Hepatocyte (in vitro differentiated cells): ENCODE results near the gene KRT27. TPM values are rescaled to one million over a fixed set of nuclear protein-coding genes. Genes with fewer than 3 reads are reported as not detected.

ENCODE experiments used
- DNase-seq: peaks from one replicate; pipeline ENCODE4 v3.0.0-alpha.2; 2016; ENCODE audit warnings: low spot score
- H2AFZ ChIP-seq: fragments of 200-600 bp; sonication (generic); 2 replicates; pipeline ENCODE4 v1.6.0; 2016; ENCODE audit warnings: antibody characterized with exemption, mild to moderate bottlenecking
- H3K27ac ChIP-seq: fragments of 200-600 bp; sonication (generic); 2 replicates; pipeline ENCODE4 v1.5.1; 2016; ENCODE audit warnings: mild to moderate bottlenecking
- H3K27me3 ChIP-seq: fragments of 200-600 bp; sonication (generic); 2 replicates; pipeline ENCODE4 v1.6.1; 2016
- H3K36me3 ChIP-seq: fragments of 200-600 bp; sonication (generic); replicated peaks from 2 replicates; pipeline ENCODE4 v1.5.1; 2016; ENCODE audit warnings: low read depth; ENCODE audit not compliant: insufficient read depth
- H3K4me1 ChIP-seq: fragments of 200-600 bp; sonication (generic); 2 replicates; pipeline ENCODE4 v1.5.1; 2016; ENCODE audit warnings: mild to moderate bottlenecking, moderate library complexity; ENCODE audit not compliant: insufficient read depth
- H3K4me2 ChIP-seq: fragments of 200-600 bp; sonication (generic); 2 replicates; pipeline ENCODE4 v1.6.0; 2016
- H3K4me3 ChIP-seq: fragments of 200-600 bp; sonication (generic); 2 replicates; pipeline ENCODE4 v1.5.1; 2016; ENCODE audit warnings: mild to moderate bottlenecking
- H3K79me2 ChIP-seq: fragments of 200-600 bp; sonication (generic); 2 replicates; pipeline ENCODE4 v1.6.0; 2017; ENCODE audit warnings: mild to moderate bottlenecking
- H3K9me2 ChIP-seq: fragments of 200-600 bp; sonication (generic); replicated peaks from 2 replicates; pipeline ENCODE4 v1.6.0; 2017; ENCODE audit warnings: mild to moderate bottlenecking; ENCODE audit not compliant: insufficient read depth
- H3K9me3 ChIP-seq: fragments of 200-600 bp; sonication (generic); 2 replicates; pipeline ENCODE4 v1.5.1; 2016; ENCODE audit warnings: low read depth, mild to moderate bottlenecking
- H4K20me1 ChIP-seq: fragments of 200-600 bp; sonication (generic); 2 replicates; pipeline ENCODE4 v1.6.0; 2016; ENCODE audit warnings: mild to moderate bottlenecking; ENCODE audit not compliant: insufficient read depth, poor library complexity, severe bottlenecking
- EZH2 ChIP-seq: fragments of 200-600 bp; sonication (generic); IDR thresholded peaks from 2 replicates; pipeline ENCODE4 v1.6.1; 2016; ENCODE audit warnings: antibody characterized with exemption, mild to moderate bottlenecking, borderline replicate concordance
- EZH2phosphoT487 ChIP-seq: fragments of 200-600 bp; sonication (generic); IDR thresholded peaks from one replicate; pipeline ENCODE4 v1.6.1; 2018; ENCODE audit warnings: antibody characterized with exemption, mild to moderate bottlenecking, low read depth, moderate library complexity; ENCODE audit not compliant: unreplicated experiment, severe bottlenecking
- WGBS: methylation state at CpG from one replicate; pipeline ENCODE4 v1.1.6; 2016; ENCODE audit warnings: low lambda C conversion rate; ENCODE audit errors: missing lambda C conversion rate; 5-methylcytosine and 5-hydroxymethylcytosine counted together
- polyA plus RNA-seq: library from polyadenylated mRNA; unstranded; fragments of >200 nt; fragmentation: Nextera tagmentation; extraction: Ambion mirVana; gene quantifications from 2 replicates; pipeline ENCODE4 v1.2.1, GENCODE V29; 2016
- total RNA-seq: library from RNA; depleted of rRNA; stranded (reverse); fragments of >200 nt; gene quantifications from 2 replicates; pipeline ENCODE4 v1.2.3, GENCODE V29; 2014
- TF ChIP-seq, protein P1 (sequence below): fragments of 200-600 bp; sonication (generic); IDR thresholded peaks from 2 replicates; pipeline ENCODE4 v1.5.1; 2016; ENCODE audit warnings: antibody characterized with exemption, mild to moderate bottlenecking; ENCODE audit not compliant: poor library complexity

Gene KRT27
- total and polyA plus RNA-seq, 2 experiments from 2014 or later = not detected

- DNase-seq = no peak
- H3K79me2 ChIP-seq = no peaks in the 10 kb centered on the region
- H3K9me2 ChIP-seq = no peaks in the 10 kb centered on the region
- H3K4me1 ChIP-seq = no peaks in the 10 kb centered on the region
- TF ChIP-seq EZH2phosphoT487 = no peak
- TF ChIP-seq, protein P1, sequence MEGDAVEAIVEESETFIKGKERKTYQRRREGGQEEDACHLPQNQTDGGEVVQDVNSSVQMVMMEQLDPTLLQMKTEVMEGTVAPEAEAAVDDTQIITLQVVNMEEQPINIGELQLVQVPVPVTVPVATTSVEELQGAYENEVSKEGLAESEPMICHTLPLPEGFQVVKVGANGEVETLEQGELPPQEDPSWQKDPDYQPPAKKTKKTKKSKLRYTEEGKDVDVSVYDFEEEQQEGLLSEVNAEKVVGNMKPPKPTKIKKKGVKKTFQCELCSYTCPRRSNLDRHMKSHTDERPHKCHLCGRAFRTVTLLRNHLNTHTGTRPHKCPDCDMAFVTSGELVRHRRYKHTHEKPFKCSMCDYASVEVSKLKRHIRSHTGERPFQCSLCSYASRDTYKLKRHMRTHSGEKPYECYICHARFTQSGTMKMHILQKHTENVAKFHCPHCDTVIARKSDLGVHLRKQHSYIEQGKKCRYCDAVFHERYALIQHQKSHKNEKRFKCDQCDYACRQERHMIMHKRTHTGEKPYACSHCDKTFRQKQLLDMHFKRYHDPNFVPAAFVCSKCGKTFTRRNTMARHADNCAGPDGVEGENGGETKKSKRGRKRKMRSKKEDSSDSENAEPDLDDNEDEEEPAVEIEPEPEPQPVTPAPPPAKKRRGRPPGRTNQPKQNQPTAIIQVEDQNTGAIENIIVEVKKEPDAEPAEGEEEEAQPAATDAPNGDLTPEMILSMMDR = no peak
- no peak for TF ChIP-seq EZH2
- H3K4me3 ChIP-seq = no peak overlapping the region
- no peaks in the 10 kb centered on the region for H4K20me1 ChIP-seq
- no peaks in the 10 kb centered on the region for H3K36me3 ChIP-seq
- no peaks in the 10 kb centered on the region for H3K9me3 ChIP-seq
- H2AFZ ChIP-seq = no peak overlapping the region
- H3K4me2 ChIP-seq = no peak overlapping the region
- WGBS = 83% methylated on average over 10 of the region's 10 CpGs
- H3K27ac ChIP-seq = no peak overlapping the region
- H3K27me3 ChIP-seq = peaks cover 26% of the 10 kb centered on the region
These were observed 12.8 kb upstream of the KRT27 start for GRCh38 chr17:40795019-40795667.

- DNase-seq = no peak
- Histone ChIP-seq H3K27me3 (peaks cover 19% of the 10 kb centered on the region), H3K36me3 (no peaks in the 10 kb centered on the region)
These were observed 12.1 kb upstream of the KRT27 start for GRCh38 chr17:40794466-40794865.

GRCh38 chr17:40793832-40794231, 11.5 kb upstream of the KRT27 start:
- H3K4me3 ChIP-seq = no peak overlapping the region
- 81% methylated on average over 10 of the region's 10 CpGs for WGBS

More at GRCh38 chr17:40794466-40794865, 12.1 kb upstream of the KRT27 start:
- no peak for TF ChIP-seq EZH2
- TF ChIP-seq, protein P1 = no peak
- no peak for TF ChIP-seq EZH2phosphoT487
- no peaks in the 10 kb centered on the region for H4K20me1 ChIP-seq
- H3K27ac ChIP-seq = no peak overlapping the region
- H3K4me1 ChIP-seq = no peaks in the 10 kb centered on the region
- no peak overlapping the region for H2AFZ ChIP-seq
- 89% methylated on average over 2 of the region's 2 CpGs for WGBS
- H3K79me2 ChIP-seq = no peaks in the 10 kb centered on the region
- no peaks in the 10 kb centered on the region for H3K9me2 ChIP-seq
- no peaks in the 10 kb centered on the region for H3K9me3 ChIP-seq
- H3K4me2 ChIP-seq = no peak overlapping the region
- no peak overlapping the region for H3K4me3 ChIP-seq

More at GRCh38 chr17:40793832-40794231, 11.5 kb upstream of the KRT27 start:
- Histone ChIP-seq H3K4me1 (no peaks in the 10 kb centered on the region), H4K20me1 (no peaks in the 10 kb centered on the region), H3K9me2 (no peaks in the 10 kb centered on the region), H3K9me3 (no peaks in the 10 kb centered on the region), H3K4me2 (no peak overlapping the region), H3K79me2 (no peaks in the 10 kb centered on the region), H3K36me3 (no peaks in the 10 kb centered on the region), H2AFZ (no peak overlapping the region), H3K27me3 (peaks cover 15% of the 10 kb centered on the region), H3K27ac (no peak overlapping the region)
- TF ChIP-seq EZH2 (no peak), EZH2phosphoT487 (no peak)
- TF ChIP-seq, protein P1 = no peak
- DNase-seq = no peak
